KOPT-K1 (cell line): ENCODE results near the gene MRPS6.
A peak's percentile ranks its signal among the peaks of the same experiment; 100 is the strongest.

Experiments
- H3K27ac ChIP-seq: fragments of 200-600 bp; sonication (generic); 2 replicates; pipeline ENCODE4 v1.5.1; 2016; ENCODE audit warnings: antibody characterized with exemption, mild to moderate bottlenecking, low read depth, low read length; ENCODE audit not compliant: poor library complexity, severe bottlenecking
- H3K36me3 ChIP-seq: fragments of 200-600 bp; sonication (generic); 2 replicates; pipeline ENCODE4 v1.5.1; 2017; ENCODE audit warnings: antibody characterized with exemption, mild to moderate bottlenecking, low read length, moderate library complexity; ENCODE audit not compliant: insufficient read depth
- H3K9me3 ChIP-seq: fragments of 200-600 bp; sonication (generic); 2 replicates; pipeline ENCODE4 v1.5.1; 2017; ENCODE audit warnings: antibody characterized with exemption, low read length, mild to moderate bottlenecking; ENCODE audit not compliant: insufficient read depth, poor library complexity, severe bottlenecking

Gene MRPS6

DNA sequence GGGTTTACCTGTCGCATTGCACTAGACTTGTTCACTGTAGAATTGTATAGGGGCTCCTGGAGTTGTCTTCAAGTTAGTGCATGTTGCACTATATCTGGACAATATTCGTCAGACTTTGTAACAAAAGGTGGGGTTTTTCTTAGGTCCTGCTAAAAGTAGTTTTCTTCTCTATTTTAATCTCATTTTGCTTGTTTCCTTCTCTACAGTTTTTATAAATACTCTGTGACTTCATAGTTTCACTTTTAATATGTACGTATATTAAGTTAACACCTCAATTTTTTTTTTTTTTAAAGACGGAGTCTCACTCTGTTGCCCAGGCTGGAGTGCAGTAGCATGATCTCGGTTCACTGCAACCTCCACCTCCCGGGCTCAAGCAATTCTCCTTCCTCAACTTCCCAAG, 26.5 kb upstream of the MRPS6 start:
- no peaks in the 10 kb centered on the region for H3K36me3 ChIP-seq
- H3K27ac ChIP-seq = no peak overlapping the region
- H3K9me3 ChIP-seq = peaks cover 19% of the 10 kb centered on the region

DNA sequence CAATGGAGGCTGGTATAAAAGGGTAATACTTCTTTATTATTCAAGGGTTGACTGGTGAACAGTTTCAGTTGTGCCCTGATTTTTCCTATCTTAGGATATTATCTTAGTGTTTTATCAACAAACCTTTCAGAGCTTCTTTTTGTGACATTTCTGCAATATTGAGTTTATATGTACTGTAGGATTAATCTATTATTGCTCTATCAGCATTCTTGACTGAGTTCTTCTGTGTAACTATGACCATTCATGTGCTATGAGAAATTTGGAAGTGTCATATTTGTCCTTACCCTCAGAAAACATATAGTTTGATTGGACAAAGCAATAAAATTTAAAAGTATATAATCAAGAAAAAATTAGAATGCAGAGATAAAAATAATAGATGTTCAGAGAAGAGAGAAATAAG, 25.5 kb upstream of the MRPS6 start:
- Histone ChIP-seq H3K9me3 (peaks cover 19% of the 10 kb centered on the region), H3K27ac (no peak overlapping the region), H3K36me3 (no peaks in the 10 kb centered on the region)

DNA sequence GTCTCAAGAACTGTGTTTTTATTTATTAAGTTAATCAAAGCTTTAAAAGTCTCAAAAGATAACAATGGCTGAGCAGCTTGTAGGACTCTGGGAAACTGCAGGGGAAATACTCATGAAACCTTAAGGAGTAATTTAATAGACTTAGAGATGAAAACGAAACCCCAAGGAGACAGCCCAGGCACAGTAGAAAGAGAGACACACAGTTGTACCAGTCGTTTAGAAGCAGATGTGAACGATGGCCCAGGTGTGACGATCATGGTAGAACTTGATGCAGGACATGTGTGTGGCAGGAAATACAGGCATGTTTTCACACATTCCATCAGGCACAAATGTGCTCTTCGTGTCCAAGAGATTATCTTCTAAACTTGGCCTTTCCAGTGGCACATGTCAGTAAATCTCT, 21.2 kb upstream of the MRPS6 start:
- no peak overlapping the region for H3K27ac ChIP-seq
- no peaks in the 10 kb centered on the region for H3K36me3 ChIP-seq
- H3K9me3 ChIP-seq = peaks cover 19% of the 10 kb centered on the region

DNA sequence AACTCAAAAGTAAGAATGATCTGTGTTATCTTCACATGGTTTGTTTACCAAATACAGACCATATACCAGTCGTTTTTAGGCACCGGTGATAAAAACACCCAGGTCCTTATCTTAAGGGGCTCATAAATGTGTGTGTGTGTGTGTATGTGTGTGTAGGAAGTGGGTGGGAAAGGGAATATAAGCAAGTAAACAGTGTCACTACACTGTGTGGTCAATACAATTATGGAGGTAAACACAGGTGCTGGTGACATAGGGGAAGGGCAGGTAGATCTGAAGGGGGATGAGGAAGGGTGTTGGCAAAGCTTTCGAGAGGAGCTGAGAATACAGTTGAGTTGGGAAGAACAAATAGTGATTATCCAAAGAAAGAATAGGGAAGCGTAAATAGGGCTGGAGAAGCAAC, 19.1 kb upstream of the MRPS6 start:
- Histone ChIP-seq H3K9me3 (peaks cover 7% of the 10 kb centered on the region), H3K36me3 (no peaks in the 10 kb centered on the region), H3K27ac (no peak overlapping the region)

DNA sequence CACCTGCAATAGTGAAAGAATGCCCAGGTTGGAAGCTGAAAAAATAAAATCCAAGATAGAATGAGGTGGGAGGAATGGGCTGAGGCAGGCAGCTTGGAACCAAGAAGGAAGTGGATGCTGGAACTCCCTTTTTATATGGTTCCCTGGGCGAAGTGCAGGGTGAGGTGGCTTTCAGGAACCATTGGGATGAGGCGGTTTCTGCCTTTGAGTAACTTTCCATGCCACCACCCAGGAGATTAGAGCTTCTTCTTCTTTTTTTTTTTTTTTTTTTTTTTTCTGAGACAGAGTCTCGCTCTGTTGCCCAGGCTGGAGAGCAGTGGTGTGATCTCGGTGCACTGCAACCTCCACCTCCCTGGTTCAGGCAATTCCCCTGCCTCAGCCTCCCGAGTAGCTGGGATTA, 17.8 kb upstream of the MRPS6 start:
- no peak overlapping the region for H3K27ac ChIP-seq
- H3K36me3 ChIP-seq = no peaks in the 10 kb centered on the region
- no peaks in the 10 kb centered on the region for H3K9me3 ChIP-seq

DNA sequence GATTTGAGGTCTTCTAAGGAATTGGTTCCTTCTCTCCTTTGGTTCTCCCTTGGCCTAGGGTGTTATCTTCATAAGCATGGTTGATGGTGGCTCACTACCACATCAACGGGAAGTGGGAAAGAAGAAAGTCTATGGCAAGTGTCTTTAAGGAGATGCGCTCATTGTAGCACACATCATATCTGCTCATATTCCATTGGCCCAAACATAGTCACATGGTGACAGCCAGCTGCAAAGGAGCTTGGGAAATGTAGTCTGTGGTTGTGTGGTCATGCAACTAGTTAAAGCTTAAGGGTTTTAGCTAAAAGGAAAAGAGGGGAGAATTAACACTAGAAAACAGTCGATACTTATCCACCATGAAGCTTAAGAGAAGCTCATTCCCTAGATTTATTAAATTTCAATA, 11.4 kb upstream of the MRPS6 start:
- Histone ChIP-seq H3K9me3 (no peaks in the 10 kb centered on the region), H3K36me3 (no peaks in the 10 kb centered on the region), H3K27ac (no peak overlapping the region)

DNA sequence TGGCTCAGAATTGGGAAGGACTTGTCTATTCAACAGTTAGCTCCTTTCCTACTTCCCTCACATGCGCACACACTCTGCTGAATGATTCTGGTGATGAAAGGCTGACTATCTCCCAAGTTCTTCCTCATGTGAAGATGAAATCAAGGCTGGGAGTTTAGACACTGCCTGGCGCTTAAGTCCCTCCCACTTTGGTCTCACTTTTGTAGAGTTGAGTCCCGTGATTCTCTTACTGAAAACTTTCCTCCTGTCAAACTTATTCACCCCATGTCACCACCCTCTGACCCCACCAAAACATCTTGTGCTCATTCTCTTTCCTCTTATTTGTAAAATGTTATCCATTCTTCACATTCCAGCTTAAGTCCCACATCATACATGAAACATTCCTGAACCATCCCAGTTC, 8.4 kb upstream of the MRPS6 start:
- Histone ChIP-seq H3K9me3 (no peaks in the 10 kb centered on the region), H3K27ac (no peak overlapping the region), H3K36me3 (no peaks in the 10 kb centered on the region)

DNA sequence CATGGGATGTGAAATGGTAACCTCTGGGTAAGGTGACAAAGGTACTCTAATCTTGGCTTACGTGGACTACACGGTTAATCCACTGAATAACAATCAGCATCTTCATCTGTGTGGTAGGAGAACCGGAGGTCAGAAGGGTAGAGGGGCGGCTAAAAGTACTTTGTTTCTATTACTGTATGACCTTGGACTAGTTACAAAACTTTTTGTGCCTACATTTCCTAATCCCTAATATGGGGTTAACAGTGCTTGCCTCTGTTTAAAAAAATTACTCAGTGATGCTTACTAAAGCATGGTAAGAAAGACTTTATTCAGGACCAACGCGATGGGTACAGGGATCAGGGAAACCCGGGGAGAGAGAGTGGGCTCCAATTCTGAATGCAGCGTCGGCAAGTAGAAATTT, 1.7 kb upstream of the MRPS6 start:
- Histone ChIP-seq H3K36me3 (peaks cover 4% of the 10 kb centered on the region; the same call in 1 of the 2 replicates), H3K27ac (no peak overlapping the region), H3K9me3 (no peaks in the 10 kb centered on the region)

DNA sequence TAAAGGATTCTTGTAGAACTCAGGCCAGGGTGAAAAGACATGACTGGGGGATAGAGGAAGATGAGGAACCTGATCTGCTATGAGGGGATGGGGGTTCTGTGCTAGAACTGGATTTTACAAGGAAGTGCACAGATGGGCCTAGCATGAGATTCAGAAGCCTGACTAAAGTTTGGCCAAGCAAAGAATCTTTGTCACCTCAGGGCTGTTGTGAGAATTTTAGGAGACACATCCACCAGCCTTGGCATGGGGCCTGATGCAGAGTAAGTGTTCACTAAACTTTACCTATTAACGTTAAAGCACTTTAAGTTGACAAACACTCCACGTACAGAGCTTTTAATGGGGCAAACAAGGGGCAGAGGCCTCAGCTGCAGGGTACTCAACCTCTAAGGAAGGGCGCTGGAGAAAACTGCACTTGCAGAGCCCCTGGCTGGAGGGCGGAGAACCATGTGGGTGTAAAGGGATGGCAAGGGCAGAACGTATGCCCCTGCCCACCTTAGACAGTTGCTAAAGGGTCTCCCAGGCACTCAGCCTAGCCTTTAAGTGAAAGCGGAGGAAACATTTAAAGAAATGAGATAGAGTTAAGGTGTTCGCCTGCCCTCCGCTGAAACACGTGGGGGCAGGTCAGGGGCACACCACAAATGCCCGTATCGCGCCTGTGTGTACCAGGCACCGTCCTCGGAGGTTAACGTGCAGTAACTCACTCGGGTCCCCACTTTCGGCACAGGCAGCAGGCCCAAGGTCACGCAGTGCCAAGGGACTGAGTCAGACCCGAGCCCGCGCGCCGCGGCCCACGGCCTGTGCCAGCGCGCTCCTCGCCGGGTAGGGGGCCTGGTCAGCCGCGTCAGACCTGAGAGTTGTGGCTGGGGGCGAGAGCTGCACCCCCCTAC, 990 bp upstream of the MRPS6 start:
- peak overlapping the region; percentile 63 for H3K27ac ChIP-seq
- peaks cover 4% of the 10 kb centered on the region; the same call in 1 of the 2 replicates for H3K36me3 ChIP-seq
- H3K9me3 ChIP-seq = no peaks in the 10 kb centered on the region

DNA sequence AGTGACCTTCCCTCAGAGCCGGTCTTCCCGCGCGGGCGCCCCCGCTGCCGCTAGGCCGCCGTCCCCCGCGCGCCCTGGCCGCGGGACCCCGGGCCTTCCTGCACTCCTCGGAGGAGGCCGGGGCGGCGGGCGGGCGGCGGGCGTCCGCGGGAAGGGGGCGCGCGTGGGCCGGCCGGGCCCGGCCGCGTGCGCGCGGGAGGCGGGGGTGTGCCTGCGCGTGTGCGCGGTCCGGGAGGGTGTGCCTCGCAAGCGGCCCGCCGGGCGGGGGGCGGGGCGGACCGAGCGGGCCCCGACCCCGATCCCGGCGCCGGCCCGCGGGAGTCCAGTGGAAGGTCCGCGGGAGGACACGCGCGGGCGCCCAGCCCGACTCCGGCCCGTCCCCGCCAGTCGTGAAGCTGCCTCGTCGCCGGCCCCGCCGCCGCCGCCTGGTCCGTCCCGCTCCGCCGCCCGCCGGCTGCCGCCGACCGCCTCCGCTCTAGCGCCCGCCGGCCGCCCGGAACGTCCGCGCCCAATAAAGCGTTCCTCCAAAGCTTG, 438 bp downstream of the MRPS6 start:
- Histone ChIP-seq H3K9me3 (no peaks in the 10 kb centered on the region), H3K36me3 (peaks cover 4% of the 10 kb centered on the region; the same call in 1 of the 2 replicates), H3K27ac (peak overlapping the region; percentile 79)

DNA sequence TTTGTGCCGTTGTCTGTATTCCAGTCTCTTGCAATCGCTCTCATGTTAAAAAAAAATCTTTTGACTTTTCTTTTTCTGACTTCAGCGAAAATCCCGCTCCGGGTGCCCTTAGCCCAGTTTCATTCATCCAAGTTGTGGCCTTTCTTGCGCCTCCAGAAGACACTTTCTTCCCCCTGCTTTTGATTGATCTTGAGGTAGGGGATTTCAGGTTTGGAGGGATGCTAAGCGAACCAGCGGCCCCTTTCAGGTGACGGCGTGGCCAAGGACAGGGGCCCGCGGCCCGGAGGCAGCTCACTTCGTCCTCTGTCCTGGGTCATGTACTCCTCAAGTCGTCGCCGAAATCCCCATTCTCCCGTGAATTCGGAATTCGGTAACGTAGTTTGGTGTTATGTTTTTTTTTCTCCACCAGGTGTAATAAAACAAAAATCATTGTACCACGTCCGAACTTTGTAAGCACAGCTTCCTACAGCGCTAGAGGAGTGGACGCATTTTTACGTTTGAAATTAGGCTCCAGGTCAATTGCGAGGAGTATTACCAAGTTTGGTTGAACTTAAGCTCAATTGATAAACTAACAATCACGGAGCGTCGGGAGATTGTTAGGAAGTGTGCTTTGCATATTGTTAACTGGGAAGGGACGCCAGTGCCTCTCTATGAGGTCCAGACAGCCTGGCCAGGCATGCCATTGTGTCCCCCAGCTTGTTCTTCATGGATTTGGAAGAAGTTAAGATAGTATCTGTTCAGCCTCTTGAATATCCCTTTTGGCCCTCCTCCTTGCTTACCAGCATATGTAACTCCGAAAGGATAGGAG, 1.1 kb downstream of the MRPS6 start:
- H3K27ac ChIP-seq = peak overlapping the region; percentile 79
- H3K9me3 ChIP-seq = no peaks in the 10 kb centered on the region
- H3K36me3 ChIP-seq = peaks cover 4% of the 10 kb centered on the region; the same call in 1 of the 2 replicates

DNA sequence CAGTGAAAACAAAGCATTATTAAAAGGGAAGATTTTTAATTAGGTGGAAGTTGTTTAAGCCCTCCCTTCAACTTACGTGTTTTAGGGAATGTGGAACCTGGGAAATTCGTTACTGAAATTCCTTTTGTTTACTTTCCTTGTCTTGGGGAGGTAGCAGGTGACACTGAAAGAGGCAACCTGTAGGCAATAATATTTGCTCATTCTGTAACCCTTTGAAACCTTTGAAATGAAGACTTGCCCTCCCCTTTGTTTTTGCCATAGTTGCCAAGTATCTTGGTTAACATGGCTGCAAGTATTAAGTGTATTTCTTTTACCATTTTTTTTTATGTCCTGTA, 1.7 kb downstream of the MRPS6 start:
- Histone ChIP-seq H3K36me3 (peaks cover 9% of the 10 kb centered on the region), H3K27ac (peak overlapping the region; percentile 79), H3K9me3 (no peaks in the 10 kb centered on the region)

DNA sequence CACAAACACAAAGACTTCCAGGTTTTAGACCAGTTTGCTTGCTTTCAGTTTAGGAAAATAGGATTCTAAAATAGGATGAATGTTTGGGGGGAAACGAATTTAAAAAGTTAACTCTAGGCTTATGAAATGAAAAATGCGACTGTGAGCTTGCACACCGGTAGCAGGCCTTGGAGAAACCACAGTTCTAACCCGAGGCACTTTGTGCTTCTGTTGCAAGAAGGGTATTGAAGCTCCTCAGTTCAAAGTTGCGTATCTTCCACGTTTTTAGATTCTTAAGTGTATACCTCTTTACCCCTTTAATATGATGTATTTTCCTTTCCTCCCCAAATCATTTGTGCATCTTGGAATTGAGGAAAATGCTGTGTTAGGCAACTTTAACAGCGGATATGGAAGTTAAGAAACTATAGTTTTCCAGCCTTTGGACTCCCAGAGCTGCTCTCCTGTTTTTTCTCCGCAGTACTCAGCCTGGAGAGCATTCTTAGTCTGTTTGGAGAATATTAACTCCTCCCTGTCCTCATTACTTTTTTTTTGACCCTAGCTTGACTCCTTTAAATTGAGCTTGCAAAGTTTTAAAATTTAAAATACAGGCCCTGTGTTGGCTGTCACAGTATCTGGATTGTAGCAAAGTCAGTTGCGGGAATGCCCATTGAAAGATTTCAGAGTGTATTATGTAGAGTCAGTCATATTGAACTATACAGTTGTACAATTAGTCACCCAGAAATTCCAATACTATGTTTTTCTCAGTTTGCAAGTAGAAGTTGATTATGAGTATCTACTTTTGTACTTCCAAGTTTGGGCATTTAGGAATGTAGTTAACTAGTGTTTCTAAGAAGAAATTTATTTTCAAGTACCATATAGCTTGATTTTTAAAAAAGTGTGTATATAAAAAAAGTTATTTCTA, 2.6 kb downstream of the MRPS6 start:
- peak overlapping the region; percentile 79 for H3K27ac ChIP-seq
- H3K36me3 ChIP-seq = peaks cover 18% of the 10 kb centered on the region
- no peaks in the 10 kb centered on the region for H3K9me3 ChIP-seq

DNA sequence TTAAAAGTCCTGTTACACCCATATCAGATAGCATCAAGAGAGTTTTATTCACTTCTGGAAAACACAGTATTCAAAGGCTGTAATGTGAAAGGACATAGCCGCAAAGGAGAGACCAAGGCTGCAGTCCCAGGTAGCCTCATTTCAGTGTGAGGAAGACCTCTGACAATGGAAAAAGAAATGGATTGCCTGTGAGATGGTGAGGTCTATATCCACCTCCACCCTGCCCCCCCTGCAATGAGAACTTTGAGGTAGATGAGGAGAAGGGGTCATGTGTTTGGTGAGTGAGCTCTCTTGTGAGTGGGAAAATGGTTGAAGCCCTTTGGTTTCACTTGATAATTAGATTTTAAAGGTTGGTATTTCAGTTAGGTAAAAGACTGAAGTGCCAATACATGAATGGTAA, 3.5 kb downstream of the MRPS6 start:
- no peaks in the 10 kb centered on the region for H3K9me3 ChIP-seq
- H3K36me3 ChIP-seq = peaks cover 26% of the 10 kb centered on the region
- H3K27ac ChIP-seq = peak overlapping the region; percentile 79
